CD4-positive, alpha-beta T cell treated with Interleukin-15 for 4 hours (primary cell): ENCODE results near the gene TSPO2.

Experiments used
- DNase-seq: peaks from one replicate; pipeline ENCODE4 v3.0.0-alpha.2; 2020; ENCODE audit warnings: low spot score

Gene TSPO2

DNA sequence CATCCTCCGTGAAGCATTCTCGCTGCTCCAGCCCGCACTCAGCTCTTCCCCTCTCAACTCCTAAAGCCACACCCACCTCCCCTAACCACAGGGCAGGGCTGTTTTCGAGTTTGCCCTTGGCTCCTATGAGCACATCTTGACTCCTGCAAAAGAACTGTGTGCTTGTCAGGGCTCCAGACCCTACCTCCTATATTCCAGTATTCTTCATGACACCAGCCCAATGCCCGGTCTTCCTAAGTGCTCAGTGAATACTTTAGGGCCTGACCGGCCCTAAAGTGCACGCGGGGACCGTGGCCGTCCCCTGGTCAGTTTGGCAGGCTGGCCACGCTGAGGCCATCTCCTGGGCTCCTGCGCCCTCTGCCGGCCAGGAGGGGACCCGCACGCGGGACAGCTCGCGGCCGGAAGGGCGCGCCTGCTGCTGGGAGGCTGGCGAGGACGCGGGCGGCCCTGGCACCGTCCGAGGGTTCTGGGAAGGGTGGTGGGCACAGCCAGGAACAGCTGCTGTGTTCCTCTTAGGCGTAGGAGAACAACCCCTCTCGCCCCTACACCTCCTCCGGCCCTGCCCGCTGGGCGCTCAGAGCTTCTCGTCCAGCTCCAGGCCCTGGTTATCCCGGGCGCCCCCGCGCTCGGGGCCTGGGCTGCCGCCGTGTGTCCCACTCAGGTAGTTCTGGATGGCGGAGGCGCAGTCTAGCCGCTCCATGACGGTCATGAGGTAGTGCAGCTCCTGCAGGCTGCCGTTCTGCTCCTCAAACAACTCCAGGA is 14.3 kb upstream of the TSPO2 start:
- peak; percentile 73 for DNase-seq

- no peak for DNase-seq
Observed at GRCh38 chr6:41028561-41029412, 13.5 kb upstream of the TSPO2 start.

GRCh38 chr6:41032830-41033229 is 9.4 kb upstream of the TSPO2 start:
- DNase-seq: no peak

- no peak for DNase-seq
Observed at GRCh38 chr6:41033776-41034175, 8.5 kb upstream of the TSPO2 start.

GRCh38 chr6:41036186-41036585 is 6.1 kb upstream of the TSPO2 start:
- no peak for DNase-seq

- no peak for DNase-seq
Observed at GRCh38 chr6:41036601-41037000, 5.7 kb upstream of the TSPO2 start.

- no peak for DNase-seq
Observed at GRCh38 chr6:41037107-41037900, 5.0 kb upstream of the TSPO2 start.

DNA sequence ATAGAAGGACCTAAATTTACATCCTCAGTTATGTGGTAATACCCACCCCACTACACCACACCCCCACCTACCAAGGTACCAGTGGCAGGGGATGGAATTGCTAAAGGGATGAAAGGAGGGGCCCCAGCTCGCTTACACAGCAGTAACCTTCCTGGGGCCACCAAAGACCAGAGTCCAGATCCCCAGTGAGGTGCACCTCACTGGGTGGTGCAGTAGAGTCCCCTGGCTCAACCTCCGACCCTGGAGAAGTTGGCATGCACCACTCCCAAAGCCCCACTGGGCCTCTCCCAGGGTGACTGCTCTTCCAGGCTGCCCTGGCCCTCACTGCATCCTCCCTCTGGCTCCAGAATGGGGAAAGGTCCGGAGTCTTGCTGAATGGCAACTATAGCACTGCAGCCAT is 4.1 kb upstream of the TSPO2 start:
- DNase-seq: no peak

GRCh38 chr6:41039060-41039998 is 2.9 kb upstream of the TSPO2 start, which contains the start of gene UNC5CL:
TSS of gene UNC5CL (minus strand) at chr6:41039221. CDS start at chr6:41035074, 4,147 bp downstream.
- DNase-seq: peak; percentile 52

DNA sequence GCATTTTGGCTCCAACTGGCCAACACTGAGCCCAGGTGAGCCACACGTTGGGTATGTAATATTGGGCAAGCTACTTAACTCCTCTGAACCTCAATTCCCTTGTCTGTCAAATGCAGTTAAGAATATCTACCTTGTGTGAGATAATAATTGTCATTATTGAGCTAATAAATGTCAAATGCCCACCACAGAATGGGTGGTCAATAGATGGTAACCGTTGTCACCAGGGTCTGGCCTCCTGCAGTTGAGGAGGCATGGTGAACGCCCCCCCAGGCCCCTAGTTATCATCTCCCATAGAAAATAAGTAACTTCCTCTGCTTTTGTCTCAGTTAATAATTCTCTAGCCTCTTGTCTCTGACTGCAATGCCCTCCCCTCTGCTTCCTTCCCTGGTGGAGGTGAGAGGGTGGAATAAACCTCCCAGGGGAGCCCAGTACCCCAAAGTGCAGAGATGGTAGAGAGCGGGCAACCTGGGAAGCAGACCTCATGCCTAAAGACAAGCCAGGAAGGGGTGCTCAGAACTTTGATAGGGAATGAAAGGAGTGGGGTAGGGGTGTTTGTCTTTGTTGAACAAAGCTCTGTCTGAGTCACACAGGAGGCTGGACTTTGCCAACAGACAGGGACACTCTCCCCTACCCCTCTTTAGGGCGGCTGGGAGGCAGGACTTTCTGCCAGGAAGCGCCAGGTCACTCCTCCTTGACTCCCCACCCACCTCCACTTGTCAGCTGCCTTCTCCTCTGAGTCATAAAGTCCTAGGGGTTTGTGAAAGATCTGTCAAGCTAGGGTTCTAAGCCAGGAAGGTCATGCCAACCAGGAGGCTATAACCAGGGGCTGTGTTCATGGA is 1.9 kb upstream of the TSPO2 start:
- DNase-seq: no peak

GRCh38 chr6:41040940-41041536 is 1.2 kb upstream of the TSPO2 start:
- DNase-seq: no peak

DNA sequence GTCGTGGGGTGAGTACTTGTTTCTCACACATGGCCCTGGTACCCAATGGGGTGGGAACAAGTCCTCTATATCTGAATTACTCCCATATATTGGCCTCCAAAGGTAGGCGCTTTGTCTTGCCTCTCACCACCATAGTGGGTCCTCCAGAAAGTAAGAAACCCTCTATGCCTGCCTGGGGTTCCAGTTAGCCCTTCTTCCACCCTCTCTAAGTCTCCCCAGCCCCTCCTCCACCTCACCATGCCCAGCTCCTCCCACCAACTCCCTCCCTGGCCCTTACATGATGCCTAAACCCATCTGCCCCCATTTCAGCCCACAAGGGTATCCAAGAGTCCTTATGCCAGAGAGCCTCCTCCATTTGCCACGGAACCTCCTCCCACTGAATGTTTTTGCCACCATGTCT is 884 bp downstream of the TSPO2 start:
- DNase-seq: no peak

GRCh38 chr6:41045664-41046063 is 3.4 kb downstream of the TSPO2 start:
- no peak for DNase-seq

GRCh38 chr6:41046084-41046483 is 3.8 kb downstream of the TSPO2 start:
- no peak for DNase-seq

DNA sequence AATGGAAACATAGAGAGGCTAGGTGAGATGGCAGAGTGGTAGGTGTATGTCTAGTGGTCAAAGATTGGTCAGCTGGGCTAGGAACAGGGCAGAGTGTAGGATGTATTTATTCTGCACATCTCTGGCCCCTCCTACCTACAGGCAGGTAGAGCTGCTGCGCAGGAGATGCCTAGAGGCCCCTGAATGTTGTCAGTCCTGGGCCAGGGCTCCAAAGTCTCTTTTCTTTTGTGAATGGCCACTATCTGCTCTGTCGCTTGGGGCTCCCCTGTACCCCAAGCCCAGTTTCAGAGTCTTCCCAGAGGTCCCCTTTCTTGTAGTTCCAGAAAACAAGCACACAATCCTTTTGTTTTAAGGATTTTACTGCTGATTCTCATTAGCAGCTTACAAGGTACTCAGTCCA is 5.0 kb downstream of the TSPO2 start:
- no peak for DNase-seq

DNA sequence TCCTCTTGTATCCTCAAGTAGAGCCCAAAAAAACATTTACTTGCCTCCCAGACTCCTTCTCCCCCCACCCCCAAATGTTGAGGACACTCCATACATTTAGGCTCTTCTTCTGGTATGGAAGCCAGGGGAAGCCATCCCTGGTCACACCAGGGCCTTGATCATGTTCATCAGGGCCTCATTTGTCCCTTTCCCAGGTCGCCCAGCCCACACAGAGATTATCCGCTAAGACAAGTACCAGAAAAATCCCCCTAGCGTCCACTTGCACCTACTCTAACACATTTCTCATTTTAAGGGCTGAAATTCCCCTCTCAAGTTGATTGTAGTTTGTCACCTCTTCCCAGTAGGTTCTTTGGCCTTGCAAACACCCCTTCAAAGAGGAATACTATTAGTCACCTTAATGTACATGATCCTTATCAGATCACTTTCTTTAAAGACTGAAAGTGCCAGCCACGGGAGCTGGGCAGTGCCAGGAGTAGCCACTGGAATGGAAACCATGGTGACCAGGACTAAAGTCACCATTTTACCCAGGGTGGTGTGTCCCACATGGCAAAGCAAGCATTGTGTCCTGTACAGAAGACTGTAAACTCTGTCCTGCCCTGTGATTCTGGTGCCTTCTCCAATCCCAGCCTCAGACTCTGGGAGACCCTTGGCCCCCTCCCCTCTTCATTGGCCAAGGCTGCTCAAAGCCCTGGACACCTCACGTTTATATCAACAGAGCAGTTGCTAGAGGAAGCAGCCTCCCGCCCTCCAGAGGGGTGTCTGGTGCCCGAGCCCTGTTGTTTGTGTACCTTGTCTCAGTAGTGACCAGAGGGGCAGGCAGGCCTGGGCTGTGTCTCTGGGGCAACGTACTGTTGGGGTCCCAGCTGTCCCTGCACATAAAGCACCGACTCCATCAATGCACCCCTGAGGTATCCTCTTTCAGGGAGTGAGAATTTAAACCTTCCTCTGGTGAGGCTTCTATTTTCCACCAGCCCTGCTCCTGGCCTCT is 5.8 kb downstream of the TSPO2 start:
- DNase-seq: no peak

DNA sequence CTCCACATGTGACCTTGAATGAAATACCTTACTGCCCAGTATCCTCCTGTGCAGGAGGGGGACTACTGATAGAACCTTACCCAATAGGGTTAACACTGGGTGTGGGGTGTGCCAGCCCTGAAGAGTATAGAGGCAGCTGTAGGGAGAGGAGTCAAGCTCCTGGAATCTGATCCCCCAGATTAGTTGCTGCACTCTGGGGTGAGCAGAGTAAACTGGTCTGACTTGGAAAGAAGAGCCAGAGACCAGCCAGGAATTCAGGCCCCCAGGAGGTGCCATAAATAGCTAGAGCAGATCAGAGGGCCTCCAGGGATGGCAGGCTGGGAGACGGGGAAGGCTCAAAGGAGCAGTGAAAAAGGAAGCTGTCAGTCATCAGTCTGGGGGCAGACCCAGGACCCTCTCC is 7.3 kb downstream of the TSPO2 start:
- no peak for DNase-seq

DNA sequence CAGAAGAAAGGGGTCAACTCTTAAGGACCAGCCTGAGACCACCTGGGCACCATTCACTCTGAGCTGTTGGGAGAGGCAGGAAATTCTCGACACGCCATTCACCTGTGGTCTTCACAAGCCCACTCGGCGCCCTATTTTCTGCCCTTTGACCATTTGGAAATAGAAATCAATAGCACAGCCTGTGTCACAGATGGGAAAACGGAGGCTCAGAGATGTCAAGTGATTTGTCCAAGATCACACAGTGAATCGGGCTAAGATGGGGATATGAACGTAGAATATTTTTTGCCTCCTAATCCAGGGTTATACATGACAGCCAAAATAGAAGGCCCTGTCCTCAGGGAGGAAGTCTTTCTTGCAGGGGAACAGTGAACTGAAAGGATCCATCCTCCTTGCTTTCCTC is 7.7 kb downstream of the TSPO2 start:
- no peak for DNase-seq

DNA sequence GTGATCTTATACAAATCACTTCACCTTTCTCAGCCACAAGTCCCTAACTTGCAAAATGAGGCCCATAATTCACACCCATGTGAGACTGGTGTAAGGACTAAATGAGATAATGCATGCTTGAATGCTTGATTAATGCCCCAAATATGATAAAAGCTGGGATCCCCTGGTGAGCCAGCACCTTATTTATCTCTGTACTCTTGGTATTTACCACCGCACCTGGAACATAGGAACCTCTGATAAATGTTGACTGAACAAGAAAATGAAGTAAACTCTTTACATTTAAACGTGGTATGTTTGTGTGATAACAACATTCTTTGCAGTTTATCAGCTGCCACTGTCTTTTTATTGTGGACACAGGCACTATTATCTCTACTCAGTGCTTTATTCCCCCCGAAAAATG is 8.3 kb downstream of the TSPO2 start:
- no peak for DNase-seq
